CD4-positive, CD25-positive, alpha-beta regulatory T cell (primary cell): ENCODE data around the gene DHRSX. TPM values are rescaled to one million over a fixed set of nuclear protein-coding genes. Genes with fewer than 3 reads are reported as not detected.
"Not testable (repeated sequence)": the region's sequence is repeated elsewhere in the genome, so short reads cannot be mapped to it uniquely, and the experiment has no call there.

Source experiments
- ATAC-seq, 2 donors: fragments of 150-1000 bp; cut with Tn5 transposase; one replicate each; pipeline ENCODE4 v1.10.0; 2021; ENCODE audit warnings: low read depth in 2 of 2, moderate number of reproducible peaks in 2 of 2, moderate library complexity in 1 of 2
- DNase-seq, 3 donors: peaks; one replicate each; pipeline versions ENCODE4 v3.0.0 to v3.0.0-alpha.2; 2012 to 2022; ENCODE audit warnings: mixed read lengths in 1 of 3
- H3K27ac ChIP-seq: one replicate; pipeline ENCODE4 v1.7.0; 2013; ENCODE audit warnings: mild to moderate bottlenecking, low read length; ENCODE audit not compliant: insufficient read depth, poor library complexity, severe bottlenecking
- H3K27me3 ChIP-seq: one replicate; pipeline ENCODE4 v1.7.0; 2013; ENCODE audit warnings: low read length; ENCODE audit not compliant: control insufficient read depth, insufficient read depth
- H3K36me3 ChIP-seq: one replicate; pipeline ENCODE4 v1.7.0; 2013; ENCODE audit warnings: mild to moderate bottlenecking, low read length, moderate library complexity; ENCODE audit not compliant: control insufficient read depth, insufficient read depth
- H3K4me1 ChIP-seq: 2 replicates; pipeline ENCODE4 v1.7.0; 2013; ENCODE audit warnings: mild to moderate bottlenecking, low read length; ENCODE audit not compliant: insufficient read depth, control insufficient read depth, poor library complexity, severe bottlenecking
- H3K4me3 ChIP-seq: one replicate; pipeline ENCODE4 v1.7.0; 2013; ENCODE audit warnings: low read depth, mild to moderate bottlenecking, low read length, moderate library complexity
- H3K9me3 ChIP-seq, 2 experiments: 1 replicate in 1 of 2; 2 replicates in 1 of 2; pipeline ENCODE4 v1.7.0; 2013; ENCODE audit warnings: low read length in 2 of 2, mild to moderate bottlenecking in 1 of 2, moderate library complexity in 1 of 2; ENCODE audit not compliant: control insufficient read depth in 2 of 2
- H3K27ac Mint-ChIP-seq, 3 donors: one replicate each; pipeline ENCODE4 v1.8.0; 2020 to 2022; ENCODE audit warnings: mild to moderate bottlenecking in 3 of 3, mixed read lengths in 3 of 3, moderate library complexity in 2 of 3
- H3K27me3 Mint-ChIP-seq: one replicate; pipeline ENCODE4 v1.8.0; 2022; ENCODE audit warnings: mild to moderate bottlenecking, mixed read lengths
- H3K36me3 Mint-ChIP-seq: one replicate; pipeline ENCODE4 v1.8.0; 2020; ENCODE audit warnings: mixed read lengths
- H3K4me1 Mint-ChIP-seq, 4 donors: one replicate each; pipeline ENCODE4 v1.8.0; 2020 to 2022; ENCODE audit warnings: mixed read lengths in 4 of 4, mild to moderate bottlenecking in 1 of 4
- H3K4me3 Mint-ChIP-seq, 4 donors: one replicate each; pipeline ENCODE4 v1.8.0; 2020 to 2022; ENCODE audit warnings: mild to moderate bottlenecking in 4 of 4, mixed read lengths in 4 of 4, moderate library complexity in 3 of 4
- H3K9me3 Mint-ChIP-seq, 7 donors: one replicate each; pipeline ENCODE4 v1.8.0; 2020 to 2022; ENCODE audit warnings: mixed read lengths in 7 of 7, mild to moderate bottlenecking in 3 of 7, moderate library complexity in 2 of 7
- polyA plus RNA-seq, 4 donors: library from polyadenylated mRNA; unstranded; fragments of 300-500 nt; fragmentation: Illumina TruSeq; gene quantifications; one replicate each; pipeline ENCODE4 v1.2.3, GENCODE V29; 2021
- total RNA-seq: library from RNA; stranded (reverse); gene quantifications from one replicate; pipeline ENCODE4 v1.2.3, GENCODE V29; 2022

The DHRSX gene
- total and polyA plus RNA-seq, 5 donors from 2014 or later = 16.5 to 21.8 (median 18.4) TPM

GRCh38 chrX:2359522-2359921 lies 141.3 kb downstream of the DHRSX start:
- H3K4me1 Mint-ChIP-seq = peaks cover 24 to 41% (median 34%) of the 10 kb centered on the region in 4 donors
- H3K27ac Mint-ChIP-seq = peak overlapping the region in 1 of 3 donors; percentile 97
- H3K27me3 Mint-ChIP-seq, H3K9me3 ChIP-seq, H3K9me3 Mint-ChIP-seq, H3K27ac ChIP-seq, ATAC-seq, H3K27me3 ChIP-seq, DNase-seq, H3K36me3 ChIP-seq, H3K36me3 Mint-ChIP-seq, H3K4me3 ChIP-seq: not testable (repeated sequence)
- H3K4me3 Mint-ChIP-seq = peak overlapping the region in 1 of 4 donors; percentile 47
- peaks cover 10% of the 10 kb centered on the region for H3K4me1 ChIP-seq

GRCh38 chrX:2351999-2352995 lies 148.5 kb downstream of the DHRSX start:
- Histone ChIP-seq H3K9me3 (no peaks in the 10 kb centered on the region), H3K36me3 (no peaks in the 10 kb centered on the region), H3K4me1 (peaks cover 6% of the 10 kb centered on the region), H3K4me3 (no peak overlapping the region), H3K27me3 (no peaks in the 10 kb centered on the region), H3K27ac (no peak overlapping the region)
- Mint-ChIP-seq H3K27ac (no peak overlapping the region), H3K36me3 (peaks cover 32% of the 10 kb centered on the region), H3K27me3 (no peaks in the 10 kb centered on the region), H3K4me3 (no peak overlapping the region), H3K9me3 (peaks cover 0 to 3% (median 0%) of the 10 kb centered on the region in 7 donors), H3K4me1 (peaks cover 6 to 24% (median 14%) of the 10 kb centered on the region in 4 donors)
- DNase-seq (no peak), ATAC-seq (no peak)

DNA sequence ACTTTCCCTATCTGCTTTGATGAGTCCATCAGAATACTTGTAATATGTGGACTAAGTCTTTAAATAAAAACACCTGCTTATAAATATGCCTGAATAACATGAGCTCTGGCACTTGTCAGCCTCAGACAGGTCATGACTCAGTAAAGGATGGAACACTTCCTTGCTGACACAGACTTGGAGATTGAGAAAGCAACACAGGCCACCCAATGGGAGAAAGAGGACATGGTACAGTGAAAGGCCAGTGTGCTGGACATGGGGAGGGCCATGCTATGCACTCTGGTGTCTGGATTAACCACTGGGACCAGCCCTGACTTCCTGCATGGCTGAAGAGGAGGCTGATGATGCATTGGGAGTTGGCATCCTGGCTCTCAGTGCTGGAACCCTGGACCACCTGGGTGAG lies 149.5 kb downstream of the DHRSX start:
- no peak for DNase-seq
- Histone ChIP-seq H3K9me3 (no peaks in the 10 kb centered on the region), H3K4me1 (no peaks in the 10 kb centered on the region), H3K27me3 (no peaks in the 10 kb centered on the region), H3K27ac (no peak overlapping the region), H3K4me3 (no peak overlapping the region), H3K36me3 (no peaks in the 10 kb centered on the region)
- Mint-ChIP-seq H3K4me3 (no peak overlapping the region), H3K4me1 (peaks cover 2 to 15% (median 10%) of the 10 kb centered on the region in 4 donors), H3K9me3 (peaks cover 0 to 3% (median 0%) of the 10 kb centered on the region in 7 donors), H3K27ac (peak overlapping the region in 1 of 3 donors; percentile 80), H3K36me3 (peaks cover 39% of the 10 kb centered on the region), H3K27me3 (no peaks in the 10 kb centered on the region)
- ATAC-seq = no peak

DNA sequence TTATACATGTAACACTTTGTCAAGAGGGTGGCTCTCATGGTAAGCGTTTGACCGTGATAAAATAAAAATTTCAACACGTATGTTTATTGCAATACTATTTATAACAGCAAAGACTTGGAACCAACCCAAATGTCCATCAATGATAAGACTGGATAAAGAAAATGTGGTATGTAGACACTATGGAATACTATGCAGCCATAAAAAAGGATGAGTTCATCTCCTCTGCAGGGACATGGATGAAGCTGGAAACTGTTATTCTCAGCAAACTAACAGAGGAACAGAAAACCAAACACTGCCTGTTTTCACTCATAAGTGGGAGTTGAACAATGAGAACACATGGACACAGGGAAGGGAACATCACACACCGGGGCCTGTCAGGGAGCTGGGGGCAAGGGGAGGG lies 150.1 kb downstream of the DHRSX start:
- not testable (repeated sequence) for H3K27me3 ChIP-seq, DNase-seq, H3K4me1 Mint-ChIP-seq, ATAC-seq, H3K4me3 ChIP-seq, H3K4me3 Mint-ChIP-seq, H3K9me3 Mint-ChIP-seq, H3K36me3 ChIP-seq, H3K27ac ChIP-seq, H3K4me1 ChIP-seq, H3K9me3 ChIP-seq, H3K27me3 Mint-ChIP-seq, H3K27ac Mint-ChIP-seq
- peaks cover 46% of the 10 kb centered on the region for H3K36me3 Mint-ChIP-seq

- H3K27me3 ChIP-seq, ATAC-seq, H3K27ac Mint-ChIP-seq, H3K36me3 ChIP-seq, H3K4me3 Mint-ChIP-seq, H3K9me3 ChIP-seq, DNase-seq, H3K4me1 ChIP-seq, H3K4me1 Mint-ChIP-seq, H3K27ac ChIP-seq, H3K9me3 Mint-ChIP-seq, H3K4me3 ChIP-seq, H3K27me3 Mint-ChIP-seq: not testable (repeated sequence)
- H3K36me3 Mint-ChIP-seq = peaks cover 51% of the 10 kb centered on the region
Measured at GRCh38 chrX:2350036-2350435, 150.7 kb downstream of the DHRSX start.

DNA sequence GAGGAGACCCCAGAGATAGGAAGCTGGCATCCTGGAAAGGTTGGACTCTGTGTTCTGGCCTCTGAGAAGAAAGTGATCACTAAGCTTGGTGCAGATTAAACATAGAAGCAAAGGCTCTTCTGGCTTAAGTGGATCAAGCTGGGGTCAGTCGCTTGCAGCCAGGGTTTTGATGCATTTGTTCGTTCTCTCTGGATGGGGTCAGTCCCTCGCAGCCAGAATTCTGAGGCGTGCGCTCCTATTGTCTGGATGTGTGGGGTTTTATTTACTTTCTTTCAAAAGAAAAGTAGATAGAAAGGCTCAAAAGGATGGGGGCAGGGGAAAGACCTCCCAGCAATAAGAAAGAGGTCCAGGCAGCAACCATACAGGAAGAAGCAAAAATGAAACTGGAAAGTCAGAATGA lies 152.6 kb downstream of the DHRSX start:
- Histone ChIP-seq H3K27ac (no peak overlapping the region), H3K4me3 (no peak overlapping the region), H3K4me1 (no peaks in the 10 kb centered on the region), H3K36me3 (no peaks in the 10 kb centered on the region), H3K9me3 (no peaks in the 10 kb centered on the region), H3K27me3 (no peaks in the 10 kb centered on the region)
- H3K36me3 Mint-ChIP-seq = peaks cover 54% of the 10 kb centered on the region
- H3K9me3 Mint-ChIP-seq = peaks cover 0 to 3% (median 0%) of the 10 kb centered on the region in 7 donors
- ATAC-seq (no peak), DNase-seq (no peak)
- H3K27ac Mint-ChIP-seq = no peak overlapping the region
- no peaks in the 10 kb centered on the region for H3K27me3 Mint-ChIP-seq
- no peak overlapping the region for H3K4me3 Mint-ChIP-seq
- peaks cover 0 to 6% (median 2%) of the 10 kb centered on the region in 4 donors for H3K4me1 Mint-ChIP-seq

GRCh38 chrX:2346158-2346557 lies 154.6 kb downstream of the DHRSX start:
- H3K4me1 ChIP-seq = no peaks in the 10 kb centered on the region
- ATAC-seq = no peak

More at GRCh38 chrX:2346158-2346557, 154.6 kb downstream of the DHRSX start:
- no peaks in the 10 kb centered on the region for H3K27me3 Mint-ChIP-seq
- Histone ChIP-seq H3K36me3 (no peaks in the 10 kb centered on the region), H3K9me3 (no peaks in the 10 kb centered on the region), H3K4me3 (no peak overlapping the region), H3K27ac (no peak overlapping the region), H3K27me3 (no peaks in the 10 kb centered on the region)
- H3K4me3 Mint-ChIP-seq = no peak overlapping the region
- no peak for DNase-seq
- H3K27ac Mint-ChIP-seq = no peak overlapping the region
- H3K36me3 Mint-ChIP-seq = peaks cover 46% of the 10 kb centered on the region
- H3K9me3 Mint-ChIP-seq = peaks cover 0 to 3% (median 0%) of the 10 kb centered on the region in 7 donors
- H3K4me1 Mint-ChIP-seq = peaks cover 0 to 4% (median 1%) of the 10 kb centered on the region in 4 donors
